Measurements from ENCODE around the gene HOXA9.
A peak's percentile ranks its signal among the peaks of the same experiment; 100 is the strongest.

Gene HOXA9

DNA sequence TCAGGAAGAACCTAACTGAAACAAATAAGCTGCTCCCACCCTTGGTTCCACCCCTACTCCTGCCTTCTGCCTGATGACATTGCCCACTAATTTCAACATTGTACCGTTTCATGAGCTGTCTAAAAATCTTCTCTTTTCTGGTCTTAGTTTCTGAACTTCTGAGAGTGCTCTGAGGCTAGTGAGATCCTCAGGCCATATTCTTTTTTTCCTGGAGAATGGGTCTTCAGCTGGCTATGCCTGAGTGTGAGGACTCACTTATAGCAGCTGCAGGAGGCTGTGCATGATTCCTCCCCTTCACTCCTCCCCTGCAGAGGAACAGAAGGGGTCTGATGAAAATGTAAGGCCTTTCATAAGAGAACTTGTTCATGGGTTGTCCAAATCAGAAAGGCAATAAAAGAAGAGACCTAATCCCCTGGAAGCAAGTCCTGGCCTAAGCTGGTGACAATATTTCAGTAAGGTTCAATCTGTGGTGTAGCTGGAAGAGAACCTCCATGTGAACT lies 45.9 kb downstream of the HOXA9 start:
- in situ Hi-C loops (cut with HindIII; ENCODE audit: low sequenced_read_pairs), result loop anchor here (5.0 kb wide), 1 partner anchor 267 kb away; no protein-coding TSS in a partner anchor
- no peak for DNase-seq (ENCODE audit: low read depth)
- H3K4me3 ChIP-seq (ENCODE audit: low read depth, low read length), result no peak overlapping the region
- TF ChIP-seq, protein P1, sequence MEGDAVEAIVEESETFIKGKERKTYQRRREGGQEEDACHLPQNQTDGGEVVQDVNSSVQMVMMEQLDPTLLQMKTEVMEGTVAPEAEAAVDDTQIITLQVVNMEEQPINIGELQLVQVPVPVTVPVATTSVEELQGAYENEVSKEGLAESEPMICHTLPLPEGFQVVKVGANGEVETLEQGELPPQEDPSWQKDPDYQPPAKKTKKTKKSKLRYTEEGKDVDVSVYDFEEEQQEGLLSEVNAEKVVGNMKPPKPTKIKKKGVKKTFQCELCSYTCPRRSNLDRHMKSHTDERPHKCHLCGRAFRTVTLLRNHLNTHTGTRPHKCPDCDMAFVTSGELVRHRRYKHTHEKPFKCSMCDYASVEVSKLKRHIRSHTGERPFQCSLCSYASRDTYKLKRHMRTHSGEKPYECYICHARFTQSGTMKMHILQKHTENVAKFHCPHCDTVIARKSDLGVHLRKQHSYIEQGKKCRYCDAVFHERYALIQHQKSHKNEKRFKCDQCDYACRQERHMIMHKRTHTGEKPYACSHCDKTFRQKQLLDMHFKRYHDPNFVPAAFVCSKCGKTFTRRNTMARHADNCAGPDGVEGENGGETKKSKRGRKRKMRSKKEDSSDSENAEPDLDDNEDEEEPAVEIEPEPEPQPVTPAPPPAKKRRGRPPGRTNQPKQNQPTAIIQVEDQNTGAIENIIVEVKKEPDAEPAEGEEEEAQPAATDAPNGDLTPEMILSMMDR (IDR thresholded peaks at IDR 0.05; ENCODE audit: low read depth, low read length, missing control alignments), result no peak

- DNase-seq (ENCODE audit: low read depth), result no peak
- in situ Hi-C loops (cut with HindIII; ENCODE audit: low sequenced_read_pairs), result loop anchor here (5.0 kb wide), 1 partner anchor 266 kb away; no protein-coding TSS in a partner anchor
- TF ChIP-seq, protein P1 (IDR thresholded peaks at IDR 0.05; ENCODE audit: low read depth, low read length, missing control alignments), result no peak
- peak overlapping the region; percentile 76 for H3K4me3 ChIP-seq (ENCODE audit: low read depth, low read length)
Measured at GRCh38 chr7:27118580-27118979, 46.8 kb downstream of the HOXA9 start.

DNA sequence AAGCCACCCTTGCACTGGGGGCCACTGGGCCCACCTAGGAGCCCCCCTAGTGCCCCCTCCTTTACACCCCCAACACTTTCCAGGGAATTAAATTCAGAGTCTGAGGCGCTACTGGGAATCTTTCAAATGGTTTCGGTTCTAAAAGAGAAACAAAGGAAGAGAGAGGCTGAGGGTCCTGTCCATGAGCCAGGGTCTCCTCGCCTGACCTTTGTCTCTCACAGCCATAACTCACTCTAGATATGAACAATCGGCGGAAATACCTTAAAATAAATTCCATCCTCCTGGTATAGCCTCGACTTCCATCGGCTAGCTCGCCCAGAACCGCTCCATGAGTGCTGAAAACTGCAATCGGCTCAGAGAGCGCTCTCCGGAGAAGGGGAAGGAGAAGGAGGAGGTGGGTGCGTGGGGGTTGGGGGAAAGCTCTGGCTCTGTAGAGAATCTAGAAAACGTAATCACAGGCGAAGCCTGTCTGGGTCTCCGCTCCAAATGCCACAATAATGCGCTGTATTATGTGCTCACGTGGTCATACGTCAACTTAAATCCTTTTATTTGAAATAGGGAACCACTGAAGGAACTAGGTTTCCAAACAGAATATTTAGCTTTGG lies 47.3 kb downstream of the HOXA9 start:
- in situ Hi-C loops (cut with HindIII; ENCODE audit: low sequenced_read_pairs), result loop anchor here (5.0 kb wide), 1 partner anchor 266 kb away; no protein-coding TSS in a partner anchor
- DNase-seq (ENCODE audit: low read depth), result no peak

GRCh38 chr7:27116962-27117886 lies 48.1 kb downstream of the HOXA9 start:
- in situ Hi-C loops (cut with HindIII; ENCODE audit: low sequenced_read_pairs), result loop anchor here (5.0 kb wide), 1 partner anchor 265 kb away; no protein-coding TSS in a partner anchor
- TF ChIP-seq, protein P1 (IDR thresholded peaks at IDR 0.05; ENCODE audit: low read depth, low read length, missing control alignments), result no peak
- no peak for DNase-seq (ENCODE audit: low read depth)
- peak overlapping the region; percentile 76 for H3K4me3 ChIP-seq (ENCODE audit: low read depth, low read length)

More for the DNA sequence above, 47.3 kb downstream of the HOXA9 start:
- TF ChIP-seq, protein P1 (IDR thresholded peaks at IDR 0.05; ENCODE audit: low read depth, low read length, missing control alignments), result no peak
- peak overlapping the region; percentile 76 for H3K4me3 ChIP-seq (ENCODE audit: low read depth, low read length)

DNA sequence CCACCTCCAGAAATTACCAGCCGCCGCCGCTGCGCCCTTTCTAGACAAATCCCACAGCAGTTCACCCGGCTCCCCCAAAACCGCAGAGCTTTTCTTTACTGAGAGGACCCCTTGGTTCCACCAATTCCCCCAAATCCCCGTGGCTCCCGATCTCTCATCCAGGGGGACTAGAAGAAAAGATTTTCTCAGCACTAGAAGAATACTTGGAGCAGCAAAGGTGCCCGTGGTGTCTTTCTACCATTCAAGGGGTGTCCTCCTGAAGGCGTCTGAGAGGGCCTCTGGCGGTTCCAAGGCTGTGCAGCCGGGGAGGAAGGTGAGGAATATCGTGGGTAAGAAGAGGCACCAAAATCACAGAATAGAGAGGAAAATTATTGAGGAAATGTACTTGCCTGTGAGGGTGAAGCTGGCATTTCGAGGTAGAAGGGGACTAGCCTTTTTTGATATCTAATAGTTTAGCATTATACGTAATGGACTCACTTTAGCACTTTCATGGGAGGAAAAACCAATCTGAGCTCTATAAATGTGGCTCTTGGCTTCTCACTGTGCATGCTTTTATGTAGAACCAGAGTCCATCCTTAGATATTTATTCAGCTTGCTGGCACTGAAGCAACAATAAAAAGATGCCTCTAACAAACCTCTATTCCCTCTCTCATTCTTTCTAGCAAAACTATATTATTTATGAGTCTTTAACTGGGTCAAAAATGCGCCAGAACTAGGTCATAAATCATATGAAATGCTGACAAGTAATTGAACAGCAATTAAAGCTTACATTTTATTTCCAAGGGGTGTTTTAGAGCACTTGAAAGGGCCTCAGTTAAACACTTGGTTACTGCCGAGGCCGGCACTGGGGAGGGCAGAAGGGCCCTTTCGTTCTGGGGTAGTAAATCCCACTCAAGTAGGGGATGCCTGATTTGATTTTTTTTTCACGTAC lies 49.0 kb downstream of the HOXA9 start:
- DNase-seq (ENCODE audit: low read depth), result no peak
- peak overlapping the region; percentile 76 for H3K4me3 ChIP-seq (ENCODE audit: low read depth, low read length)
- in situ Hi-C loops (cut with HindIII; ENCODE audit: low sequenced_read_pairs), result loop anchor here (5.0 kb wide), 1 partner anchor 264 kb away; no protein-coding TSS in a partner anchor
- TF ChIP-seq, protein P1 (IDR thresholded peaks at IDR 0.05; ENCODE audit: low read depth, low read length, missing control alignments), result no peak
